Colon (tissue), 2 donors: ENCODE measurements around the gene ALDH5A1.

Experiments used
- FAIRE-seq: peaks from 2 replicates; lab custom pipeline; 2012; peaks lifted over from hg19 to GRCh38; lab: Jason Lieb, UNC
- donor health status: control.
- donor health status: control.

The ALDH5A1 gene

GRCh38 chr6:24494821-24495795, at the start of gene ALDH5A1:
TSS of gene ALDH5A1 (plus strand) at chr6:24494969. CDS start at chr6:24494997, 28 bp downstream.
- no peak for FAIRE-seq

- no peak for FAIRE-seq
These were observed 49.1 kb upstream of the ALDH5A1 start for GRCh38 chr6:24445704-24446103.

- no peak for FAIRE-seq
These were observed 48.1 kb upstream of the ALDH5A1 start for GRCh38 chr6:24446670-24447069.

GRCh38 chr6:24448396-24448795, 46.4 kb upstream of the ALDH5A1 start:
- no peak for FAIRE-seq

GRCh38 chr6:24448828-24449525, 45.8 kb upstream of the ALDH5A1 start:
- FAIRE-seq, result no peak

- FAIRE-seq, result no peak
These were observed 43.0 kb upstream of the ALDH5A1 start for GRCh38 chr6:24451581-24452388.

GRCh38 chr6:24453921-24454320, 40.8 kb upstream of the ALDH5A1 start:
- no peak for FAIRE-seq

GRCh38 chr6:24454452-24454851, 40.3 kb upstream of the ALDH5A1 start:
- FAIRE-seq, result no peak

GRCh38 chr6:24455061-24455460, 39.7 kb upstream of the ALDH5A1 start:
- no peak for FAIRE-seq

GRCh38 chr6:24458134-24458533, 36.6 kb upstream of the ALDH5A1 start:
- no peak for FAIRE-seq

- no peak for FAIRE-seq
These were observed 35.8 kb upstream of the ALDH5A1 start for GRCh38 chr6:24458941-24459340.

GRCh38 chr6:24460966-24461365, 33.8 kb upstream of the ALDH5A1 start:
- FAIRE-seq, result no peak

- FAIRE-seq, result no peak
These were observed 30.3 kb upstream of the ALDH5A1 start for GRCh38 chr6:24464253-24465038.

- FAIRE-seq, result no peak
These were observed 25.0 kb upstream of the ALDH5A1 start for GRCh38 chr6:24469811-24470210.

GRCh38 chr6:24472181-24472580, 22.6 kb upstream of the ALDH5A1 start:
- FAIRE-seq, result no peak

GRCh38 chr6:24476631-24477030, 18.1 kb upstream of the ALDH5A1 start:
- FAIRE-seq, result no peak

GRCh38 chr6:24477070-24477469, 17.7 kb upstream of the ALDH5A1 start:
- FAIRE-seq, result no peak

- FAIRE-seq, result no peak
These were observed 15.9 kb upstream of the ALDH5A1 start for GRCh38 chr6:24478903-24479302.

- no peak for FAIRE-seq
These were observed 14.1 kb upstream of the ALDH5A1 start for GRCh38 chr6:24480705-24481104.

- FAIRE-seq, result no peak
These were observed 13.3 kb upstream of the ALDH5A1 start for GRCh38 chr6:24481449-24481848.

GRCh38 chr6:24484657-24485323, 10.0 kb upstream of the ALDH5A1 start:
- FAIRE-seq, result no peak
